HepG2 (cell line): ENCODE measurements around the gene PRMT5. TPM values are rescaled to one million over a fixed set of nuclear protein-coding genes. Genes with fewer than 3 reads are reported as not detected.
A peak's percentile ranks its signal among the peaks of the same experiment; 100 is the strongest.

Source experiments
- GLMP ChIP-seq: sonication (generic); formaldehyde crosslinking; IDR thresholded peaks from 2 replicates; pipeline ENCODE4 v1.9.0; 2021; ENCODE audit warnings: missing genetic modification reagents, mild to moderate bottlenecking, borderline replicate concordance
- JARID2 ChIP-seq: sonication (generic); formaldehyde crosslinking; IDR thresholded peaks from 2 replicates; pipeline ENCODE4 v1.8.1; 2023; ENCODE audit warnings: missing genetic modification reagents, inconsistent platforms; ENCODE audit not compliant: insufficient replicate concordance
- NKX3-1 ChIP-seq: sonication (generic); formaldehyde crosslinking; IDR thresholded peaks from 2 replicates; pipeline ENCODE4 v1.5.0; 2020; ENCODE audit warnings: missing genetic modification reagents
- PRDM4 ChIP-seq: sonication (generic); formaldehyde crosslinking; IDR thresholded peaks from 2 replicates; pipeline ENCODE4 v1.9.0; 2021; ENCODE audit warnings: missing genetic modification reagents, borderline replicate concordance
- PRMT3 ChIP-seq: sonication (generic); formaldehyde crosslinking; IDR thresholded peaks from 2 replicates; pipeline ENCODE4 v1.8.1; 2022; ENCODE audit warnings: low read depth, mild to moderate bottlenecking, moderate library complexity, missing genetic modification reagents, borderline replicate concordance
- YEATS4 ChIP-seq: sonication (generic); formaldehyde crosslinking; IDR thresholded peaks from 2 replicates; pipeline ENCODE4 v1.4.0; 2020; ENCODE audit warnings: missing genetic modification reagents, borderline replicate concordance
- ZNF10 ChIP-seq: sonication (generic); formaldehyde crosslinking; IDR thresholded peaks from 2 replicates; pipeline ENCODE4 v1.4.0; 2020; ENCODE audit warnings: mild to moderate bottlenecking, low read depth, missing genetic modification reagents, borderline replicate concordance
- ZNF18 ChIP-seq: sonication (generic); formaldehyde crosslinking; IDR thresholded peaks from 2 replicates; pipeline ENCODE4 v1.8.0; 2022; ENCODE audit warnings: mild to moderate bottlenecking, missing genetic modification reagents; ENCODE audit not compliant: insufficient replicate concordance
- ZNF20 ChIP-seq: sonication (generic); formaldehyde crosslinking; IDR thresholded peaks from 2 replicates; pipeline ENCODE4 v1.4.0; 2020; ENCODE audit warnings: mild to moderate bottlenecking, moderate library complexity, missing genetic modification reagents
- ZNF253 ChIP-seq: sonication (generic); formaldehyde crosslinking; IDR thresholded peaks from 2 replicates; pipeline ENCODE4 v1.8.0; 2022; ENCODE audit warnings: mild to moderate bottlenecking, missing genetic modification reagents, borderline replicate concordance
- ZNF263 ChIP-seq: sonication (generic); formaldehyde crosslinking; IDR thresholded peaks from 2 replicates; pipeline ENCODE4 v1.4.0; 2020; ENCODE audit warnings: missing genetic modification reagents
- ZNF44 ChIP-seq: sonication (generic); formaldehyde crosslinking; IDR thresholded peaks from 2 replicates; pipeline ENCODE4 v1.5.1; 2020; ENCODE audit warnings: mild to moderate bottlenecking, missing genetic modification reagents
- ZNF615 ChIP-seq: sonication (generic); formaldehyde crosslinking; IDR thresholded peaks from 2 replicates; pipeline ENCODE4 v1.5.0; 2020; ENCODE audit warnings: mild to moderate bottlenecking, missing genetic modification reagents, borderline replicate concordance
- ZNF775 ChIP-seq: sonication (generic); formaldehyde crosslinking; IDR thresholded peaks from 2 replicates; pipeline ENCODE4 v1.4.0; 2020; ENCODE audit warnings: missing genetic modification reagents, mild to moderate bottlenecking, moderate library complexity, borderline replicate concordance
- polyA plus RNA-seq, 8 experiments: library from polyadenylated mRNA; depleted of rRNA in 3 of 8; stranded (reverse) in 7 of 8; unstranded in 1 of 8; fragments of >200 nt; fragmentation: Illumina TruSeq in 4 of 8; extraction: Trizol in 4 of 8; gene quantifications; 2 replicates each; pipeline versions ENCODE4 v1.2.1 to v1.2.3, GENCODE V29; 2011 to 2016; ENCODE audit warnings: low read depth in 4 of 8, missing spikeins in 1 of 8, mixed read lengths in 1 of 8; ENCODE audit not compliant: insufficient read depth in 1 of 8
- total RNA-seq, 5 experiments: library from RNA; depleted of rRNA; stranded (reverse); fragments of >200 nt; fragmentation: Illumina TruSeq; extraction: Trizol; gene quantifications; 2 replicates each; pipeline ENCODE4 v1.2.3, GENCODE V29; 2016; ENCODE audit warnings: low read depth in 1 of 5
- TF ChIP-seq, protein P1 (sequence below): sonication (generic); formaldehyde crosslinking; IDR thresholded peaks from 2 replicates; pipeline ENCODE4 v1.5.1; 2020; ENCODE audit warnings: missing genetic modification reagents, mild to moderate bottlenecking, borderline replicate concordance
- TF ChIP-seq, protein P2 (sequence below): sonication (generic); formaldehyde crosslinking; IDR thresholded peaks from 2 replicates; pipeline ENCODE4 v1.4.0; 2020; ENCODE audit warnings: missing genetic modification reagents, borderline replicate concordance

The PRMT5 gene
- total and polyA plus RNA-seq, 2 of the 13 experiments (the other 11 are each of a cell fraction or from before 2014, with no cell fraction given) = 210 to 354 TPM

DNA sequence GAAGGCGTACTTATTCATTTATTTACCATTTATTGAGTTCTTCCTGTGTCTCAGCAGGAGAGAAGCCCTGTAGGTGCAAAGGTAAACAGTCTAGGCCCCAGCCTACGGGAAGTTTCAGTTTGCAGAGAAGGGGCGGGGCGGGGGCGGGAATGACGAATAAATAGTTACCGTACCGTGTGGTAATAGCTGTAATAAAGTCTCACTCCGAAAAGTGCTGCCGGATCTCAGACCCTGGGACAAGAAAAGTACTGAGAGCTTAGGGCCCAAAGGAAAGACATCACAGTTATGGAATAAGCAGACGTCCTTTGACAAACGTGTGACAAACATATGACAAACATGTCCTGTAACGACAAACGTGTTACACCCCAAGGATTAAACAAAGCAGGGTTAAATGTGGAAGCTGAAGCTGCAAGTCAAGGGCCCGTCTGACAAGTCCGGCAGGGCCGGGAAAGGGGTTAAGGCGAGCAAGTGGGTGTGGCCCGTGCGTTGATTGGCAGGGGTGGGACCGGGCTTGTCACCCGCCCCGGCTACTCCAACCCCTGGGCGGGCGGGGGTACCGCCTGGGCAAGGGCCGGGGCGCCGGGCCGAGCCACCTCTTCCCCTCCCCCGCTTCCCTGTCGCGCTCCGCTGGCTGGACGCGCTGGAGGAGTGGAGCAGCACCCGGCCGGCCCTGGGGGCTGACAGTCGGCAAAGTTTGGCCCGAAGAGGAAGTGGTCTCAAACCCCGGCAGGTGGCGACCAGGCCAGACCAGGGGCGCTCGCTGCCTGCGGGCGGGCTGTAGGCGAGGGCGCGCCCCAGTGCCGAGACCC is 57.7 kb downstream of the PRMT5 start, which contains the start of gene LRP10 (continued):
- TF ChIP-seq GLMP (CRISPR knock-in tag) (no peak), JARID2 (CRISPR knock-in tag) (no peak), PRDM4 (CRISPR knock-in tag) (peak; percentile 83; the same call in 1 of the 2 replicates), YEATS4 (peak; percentile 89), ZNF44 (CRISPR knock-in tag) (peak; percentile 96; the same call in 1 of the 2 replicates), ZNF775 (CRISPR knock-in tag) (peak; percentile 95; the same call in 1 of the 2 replicates), ZNF263 (peak; percentile 75), ZNF10 (no peak), ZNF615 (CRISPR knock-in tag) (peak; percentile 39; the same call in 1 of the 2 replicates), ZNF253 (CRISPR knock-in tag) (peak; percentile 77; the same call in 1 of the 2 replicates), ZNF18 (CRISPR knock-in tag) (peak; percentile 67), PRMT3 (CRISPR knock-in tag) (no peak), ZNF20 (peak; percentile 82; the same call in 1 of the 2 replicates), NKX3-1 (CRISPR knock-in tag) (peak; percentile 92)
- TF ChIP-seq, protein P1, sequence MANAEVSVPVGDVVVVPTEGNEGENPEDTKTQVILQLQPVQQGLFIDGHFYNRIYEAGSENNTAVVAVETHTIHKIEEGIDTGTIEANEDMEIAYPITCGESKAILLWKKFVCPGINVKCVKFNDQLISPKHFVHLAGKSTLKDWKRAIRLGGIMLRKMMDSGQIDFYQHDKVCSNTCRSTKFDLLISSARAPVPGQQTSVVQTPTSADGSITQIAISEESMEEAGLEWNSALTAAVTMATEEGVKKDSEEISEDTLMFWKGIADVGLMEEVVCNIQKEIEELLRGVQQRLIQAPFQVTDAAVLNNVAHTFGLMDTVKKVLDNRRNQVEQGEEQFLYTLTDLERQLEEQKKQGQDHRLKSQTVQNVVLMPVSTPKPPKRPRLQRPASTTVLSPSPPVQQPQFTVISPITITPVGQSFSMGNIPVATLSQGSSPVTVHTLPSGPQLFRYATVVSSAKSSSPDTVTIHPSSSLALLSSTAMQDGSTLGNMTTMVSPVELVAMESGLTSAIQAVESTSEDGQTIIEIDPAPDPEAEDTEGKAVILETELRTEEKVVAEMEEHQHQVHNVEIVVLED (CRISPR knock-in tag) = peak; percentile 64
- TF ChIP-seq, protein P2, sequence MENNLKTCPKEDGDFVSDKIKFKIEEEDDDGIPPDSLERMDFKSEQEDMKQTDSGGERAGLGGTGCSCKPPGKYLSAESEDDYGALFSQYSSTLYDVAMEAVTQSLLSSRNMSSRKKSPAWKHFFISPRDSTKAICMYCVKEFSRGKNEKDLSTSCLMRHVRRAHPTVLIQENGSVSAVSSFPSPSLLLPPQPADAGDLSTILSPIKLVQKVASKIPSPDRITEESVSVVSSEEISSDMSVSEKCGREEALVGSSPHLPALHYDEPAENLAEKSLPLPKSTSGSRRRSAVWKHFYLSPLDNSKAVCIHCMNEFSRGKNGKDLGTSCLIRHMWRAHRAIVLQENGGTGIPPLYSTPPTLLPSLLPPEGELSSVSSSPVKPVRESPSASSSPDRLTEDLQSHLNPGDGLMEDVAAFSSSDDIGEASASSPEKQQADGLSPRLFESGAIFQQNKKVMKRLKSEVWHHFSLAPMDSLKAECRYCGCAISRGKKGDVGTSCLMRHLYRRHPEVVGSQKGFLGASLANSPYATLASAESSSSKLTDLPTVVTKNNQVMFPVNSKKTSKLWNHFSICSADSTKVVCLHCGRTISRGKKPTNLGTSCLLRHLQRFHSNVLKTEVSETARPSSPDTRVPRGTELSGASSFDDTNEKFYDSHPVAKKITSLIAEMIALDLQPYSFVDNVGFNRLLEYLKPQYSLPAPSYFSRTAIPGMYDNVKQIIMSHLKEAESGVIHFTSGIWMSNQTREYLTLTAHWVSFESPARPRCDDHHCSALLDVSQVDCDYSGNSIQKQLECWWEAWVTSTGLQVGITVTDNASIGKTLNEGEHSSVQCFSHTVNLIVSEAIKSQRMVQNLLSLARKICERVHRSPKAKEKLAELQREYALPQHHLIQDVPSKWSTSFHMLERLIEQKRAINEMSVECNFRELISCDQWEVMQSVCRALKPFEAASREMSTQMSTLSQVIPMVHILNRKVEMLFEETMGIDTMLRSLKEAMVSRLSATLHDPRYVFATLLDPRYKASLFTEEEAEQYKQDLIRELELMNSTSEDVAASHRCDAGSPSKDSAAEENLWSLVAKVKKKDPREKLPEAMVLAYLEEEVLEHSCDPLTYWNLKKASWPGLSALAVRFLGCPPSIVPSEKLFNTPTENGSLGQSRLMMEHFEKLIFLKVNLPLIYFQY = peak; percentile 98
